Natural killer cell (primary cell): ENCODE measurements around the gene IL17REL. TPM values are rescaled to one million over a fixed set of nuclear protein-coding genes. Genes with fewer than 3 reads are reported as not detected.

ENCODE experiments used
- ATAC-seq, 3 donors: fragments of 150-1000 bp in 2 of 3; fragments of 200-7000 bp in 1 of 3; cut with Tn5 transposase; 1 replicate in 1 of 3; 2 replicates in 2 of 3; pipeline ENCODE4 v1.10.0; 2021; ENCODE audit warnings: mild to moderate bottlenecking in 2 of 3, moderate library complexity in 2 of 3
- DNase-seq, 2 donors: peaks; one replicate each; pipeline versions ENCODE4 v3.0.0 to v3.0.0-alpha.2; 2013 to 2021; ENCODE audit warnings: mixed read lengths in 1 of 2
- H3K27ac ChIP-seq: one replicate; pipeline ENCODE4 v1.5.1; 2013; ENCODE audit warnings: mild to moderate bottlenecking, low read length
- H3K27me3 ChIP-seq: one replicate; pipeline ENCODE4 v1.6.1; 2013; ENCODE audit warnings: low read length; ENCODE audit not compliant: control insufficient read depth, insufficient read depth
- H3K36me3 ChIP-seq: one replicate; pipeline ENCODE4 v1.6.1; 2013; ENCODE audit warnings: low read length; ENCODE audit not compliant: control insufficient read depth, insufficient read depth
- H3K4me1 ChIP-seq: one replicate; pipeline ENCODE4 v1.6.1; 2013; ENCODE audit warnings: low read length; ENCODE audit not compliant: control insufficient read depth, insufficient read depth
- H3K4me3 ChIP-seq: one replicate; pipeline ENCODE4 v1.5.1; 2013; ENCODE audit warnings: low read length
- H3K9me3 ChIP-seq: one replicate; pipeline ENCODE4 v1.6.1; 2013; ENCODE audit warnings: low read length; ENCODE audit not compliant: control insufficient read depth, insufficient read depth
- H3K27ac Mint-ChIP-seq, 2 donors: one replicate each; pipeline ENCODE4 v1.8.0; 2022; ENCODE audit warnings: mild to moderate bottlenecking in 2 of 2, mixed read lengths in 2 of 2, moderate library complexity in 1 of 2
- H3K27me3 Mint-ChIP-seq, 2 donors: one replicate each; pipeline ENCODE4 v1.8.0; 2022; ENCODE audit warnings: low read depth in 2 of 2, mixed read lengths in 2 of 2
- H3K36me3 Mint-ChIP-seq: one replicate; pipeline ENCODE4 v1.8.0; 2022; ENCODE audit warnings: mixed read lengths
- H3K4me1 Mint-ChIP-seq, 2 donors: one replicate each; pipeline ENCODE4 v1.8.0; 2022; ENCODE audit warnings: mixed read lengths in 2 of 2
- H3K4me3 Mint-ChIP-seq: one replicate; pipeline ENCODE4 v1.8.0; 2022; ENCODE audit warnings: mild to moderate bottlenecking, moderate library complexity, mixed read lengths
- H3K9me3 Mint-ChIP-seq, 2 donors: one replicate each; pipeline ENCODE4 v1.8.0; 2022; ENCODE audit warnings: mixed read lengths in 2 of 2
- CTCF ChIP-seq: fragments of 200-600 bp; IDR thresholded peaks from one replicate; pipeline ENCODE4 v1.8.0; 2022; ENCODE audit warnings: antibody characterized with exemption
- WGBS: methylation state at CpG from one replicate; pipeline ENCODE4 v1.1.7; 2013; ENCODE audit warnings: missing lambda C conversion rate; ENCODE audit not compliant: insufficient coverage; 5-methylcytosine and 5-hydroxymethylcytosine counted together
- intact Hi-C: fragments of 100-400 bp; cut with micrococcal nuclease; formaldehyde crosslinking; loops from one replicate; pipeline ENCODE4 v1.14.2; 2022
- total RNA-seq, 4 donors: library from RNA; stranded (reverse); fragments of 120-200 nt in 1 of 4; gene quantifications; one replicate each; pipeline versions ENCODE4 v1.2.3 to v1.2.4, GENCODE V29; 2013 to 2022

Gene IL17REL
- total RNA-seq, 3 donors from 2014 or later (not counting 1 experiment from before 2014, with no cell fraction given), result not detected

GRCh38 chr22:49951678-49951985, 60.9 kb downstream of the IL17REL start:
- Histone ChIP-seq H3K4me3 (no peak overlapping the region), H3K36me3 (no peaks in the 10 kb centered on the region), H3K27ac (no peak overlapping the region), H3K27me3 (no peaks in the 10 kb centered on the region), H3K9me3 (no peaks in the 10 kb centered on the region), H3K4me1 (peaks cover 7% of the 10 kb centered on the region)
- Mint-ChIP-seq H3K27ac (no peak overlapping the region), H3K36me3 (no peaks in the 10 kb centered on the region), H3K4me3 (no peak overlapping the region), H3K4me1 (no peaks in the 10 kb centered on the region), H3K27me3 (no peaks in the 10 kb centered on the region), H3K9me3 (no peaks in the 10 kb centered on the region)
- intact Hi-C loops, result no loop called here
- no peak for TF ChIP-seq CTCF
- WGBS, result 78% methylated on average over 4 of the region's 4 CpGs
- ATAC-seq, result no peak
- no peak for DNase-seq

GRCh38 chr22:49951000-49951677, 61.4 kb downstream of the IL17REL start:
- no peak overlapping the region for H3K4me3 ChIP-seq
- Mint-ChIP-seq H3K9me3 (no peaks in the 10 kb centered on the region), H3K27ac (no peak overlapping the region), H3K36me3 (no peaks in the 10 kb centered on the region), H3K4me3 (no peak overlapping the region), H3K4me1 (no peaks in the 10 kb centered on the region), H3K27me3 (no peaks in the 10 kb centered on the region)
- H3K9me3 ChIP-seq, result no peaks in the 10 kb centered on the region
- H3K27me3 ChIP-seq, result no peaks in the 10 kb centered on the region
- H3K36me3 ChIP-seq, result no peaks in the 10 kb centered on the region
- intact Hi-C loops, result no loop called here
- no peak overlapping the region for H3K27ac ChIP-seq
- peaks cover 12% of the 10 kb centered on the region for H3K4me1 ChIP-seq
- TF ChIP-seq CTCF, result no peak
- no peak for ATAC-seq
- 90% methylated on average over 28 of the region's 28 CpGs for WGBS
- DNase-seq, result no peak

GRCh38 chr22:49950396-49950994, 62.1 kb downstream of the IL17REL start:
- Histone ChIP-seq H3K27me3 (no peaks in the 10 kb centered on the region), H3K36me3 (no peaks in the 10 kb centered on the region), H3K4me1 (peaks cover 19% of the 10 kb centered on the region), H3K27ac (no peak overlapping the region), H3K4me3 (no peak overlapping the region), H3K9me3 (no peaks in the 10 kb centered on the region)
- Mint-ChIP-seq H3K9me3 (no peaks in the 10 kb centered on the region), H3K27me3 (no peaks in the 10 kb centered on the region), H3K27ac (no peak overlapping the region), H3K36me3 (no peaks in the 10 kb centered on the region), H3K4me3 (no peak overlapping the region), H3K4me1 (peaks cover 0 to 4% of the 10 kb centered on the region in 2 donors)
- intact Hi-C loops, result no loop called here
- TF ChIP-seq CTCF, result no peak
- ATAC-seq, result no peak
- no peak for DNase-seq
- WGBS, result 91% methylated on average over 17 of the region's 18 CpGs

GRCh38 chr22:49949914-49950292, 62.7 kb downstream of the IL17REL start:
- Histone ChIP-seq H3K27ac (no peak overlapping the region), H3K4me3 (no peak overlapping the region), H3K27me3 (no peaks in the 10 kb centered on the region), H3K9me3 (peaks cover under 1% of the 10 kb centered on the region), H3K36me3 (no peaks in the 10 kb centered on the region), H3K4me1 (peaks cover 24% of the 10 kb centered on the region)
- H3K36me3 Mint-ChIP-seq, result no peaks in the 10 kb centered on the region
- no peak overlapping the region for H3K27ac Mint-ChIP-seq
- no peak for TF ChIP-seq CTCF
- H3K9me3 Mint-ChIP-seq, result no peaks in the 10 kb centered on the region
- ATAC-seq (no peak), DNase-seq (no peak)
- H3K27me3 Mint-ChIP-seq, result no peaks in the 10 kb centered on the region
- 94% methylated on average over 11 of the region's 11 CpGs for WGBS
- H3K4me3 Mint-ChIP-seq, result no peak overlapping the region
- intact Hi-C loops, result no loop called here
- H3K4me1 Mint-ChIP-seq, result peaks cover 0 to 10% of the 10 kb centered on the region in 2 donors
